Keratinocyte (primary cell): ENCODE measurements around the gene PCYOX1L. TPM values are rescaled to one million over a fixed set of nuclear protein-coding genes. Genes with fewer than 3 reads are reported as not detected.
A peak's percentile ranks its signal among the peaks of the same experiment; 100 is the strongest.

Source experiments
- DNase-seq: peaks from one replicate; pipeline ENCODE4 v3.0.0-alpha.2; 2011; ENCODE audit warnings: low read depth, missing footprints, low spot score
- FAIRE-seq: peaks from 2 replicates; lab custom pipeline; 2011; peaks lifted over from hg19 to GRCh38; lab: Jason Lieb, UNC
- H2AFZ ChIP-seq: 2 replicates; pipeline ENCODE4 v1.6.0; 2012; ENCODE audit warnings: low read length, control low read depth, inconsistent platforms; ENCODE audit not compliant: control insufficient read depth
- H3K27ac ChIP-seq: 2 replicates; pipeline ENCODE4 v1.5.1; 2011; ENCODE audit warnings: low read length; ENCODE audit not compliant: control insufficient read depth, insufficient read depth
- H3K27me3 ChIP-seq: 3 replicates; pipeline ENCODE4 v1.6.0; 2011; ENCODE audit warnings: low read length; ENCODE audit not compliant: control insufficient read depth, insufficient read depth; ENCODE audit errors: extremely low read depth
- H3K36me3 ChIP-seq, 2 experiments: 2 replicates in 1 of 2; 3 replicates in 1 of 2; pipeline ENCODE4 v1.5.1; 2011; ENCODE audit warnings: low read length in 2 of 2, mild to moderate bottlenecking in 1 of 2; ENCODE audit not compliant: control insufficient read depth in 2 of 2, insufficient read depth in 2 of 2; ENCODE audit errors: extremely low read depth in 1 of 2
- H3K4me1 ChIP-seq: 3 replicates; pipeline ENCODE4 v1.5.1; 2011; ENCODE audit warnings: low read length; ENCODE audit not compliant: control insufficient read depth, insufficient read depth; ENCODE audit errors: extremely low read depth
- H3K4me2 ChIP-seq: 3 replicates; pipeline ENCODE4 v1.6.0; 2011; ENCODE audit warnings: low read depth, low read length; ENCODE audit not compliant: control insufficient read depth, insufficient read depth; ENCODE audit errors: extremely low read depth
- H3K4me3 ChIP-seq, 3 experiments: fragments of 200-600 bp in 1 of 3; sonication (generic) in 1 of 3; 2 replicates in 2 of 3; 3 replicates in 1 of 3; pipeline ENCODE4 v1.5.1; 2011 to 2016; ENCODE audit warnings: low read length in 3 of 3, mild to moderate bottlenecking in 3 of 3, control low read depth in 2 of 3, inconsistent platforms in 1 of 3, low read depth in 1 of 3, mixed read lengths in 1 of 3, mixed run types in 1 of 3, moderate library complexity in 1 of 3; ENCODE audit not compliant: control insufficient read depth in 2 of 3, insufficient read depth in 2 of 3; ENCODE audit errors: extremely low read depth in 1 of 3
- H3K79me2 ChIP-seq: 2 replicates; pipeline ENCODE4 v1.6.0; 2012; ENCODE audit warnings: low read length; ENCODE audit not compliant: control insufficient read depth, insufficient read depth
- H3K9ac ChIP-seq: 3 replicates; pipeline ENCODE4 v1.6.0; 2011; ENCODE audit warnings: low read length; ENCODE audit not compliant: control insufficient read depth, insufficient read depth; ENCODE audit errors: extremely low read depth
- H3K9me1 ChIP-seq: 3 replicates; pipeline ENCODE4 v1.6.0; 2011; ENCODE audit warnings: low read length; ENCODE audit not compliant: control insufficient read depth, insufficient read depth; ENCODE audit errors: extremely low read depth
- H3K9me3 ChIP-seq: 2 replicates; pipeline ENCODE4 v1.5.1; 2012; ENCODE audit warnings: low read depth, low read length; ENCODE audit not compliant: control insufficient read depth
- H4K20me1 ChIP-seq: 3 replicates; pipeline ENCODE4 v1.6.0; 2011; ENCODE audit warnings: low read length; ENCODE audit not compliant: control insufficient read depth, insufficient read depth; ENCODE audit errors: extremely low read depth
- CTCF ChIP-seq, 3 experiments: IDR thresholded peaks in 1 of 3; conservative IDR thresholded peaks in 1 of 3; optimal IDR thresholded peaks in 1 of 3; 2 replicates in 2 of 3; 3 replicates in 1 of 3; pipeline versions ENCODE3 to v1.5.1; 2011; ENCODE audit warnings: low read length in 3 of 3, mild to moderate bottlenecking in 3 of 3, moderate library complexity in 2 of 3, control low read depth in 1 of 3, inconsistent platforms in 1 of 3; ENCODE audit not compliant: insufficient read depth in 2 of 3; ENCODE audit errors: extremely low read depth in 1 of 3
- EZH2 ChIP-seq: IDR thresholded peaks from one replicate; pipeline ENCODE4 v1.6.1; 2012; ENCODE audit warnings: inconsistent platforms, mild to moderate bottlenecking, low read length, moderate library complexity
- dilution Hi-C: fragments of 300-500 bp; cut with MboI; formaldehyde crosslinking; loops from one replicate; pipeline ENCODE4 v1.7.0; 2020; ENCODE audit warnings: low sequenced_read_pairs; ENCODE audit not compliant: extremely low pct_ligation_motif_present
- polyA plus RNA-seq, 5 experiments: library from polyadenylated mRNA; depleted of rRNA in 3 of 5; stranded (reverse) in 3 of 5; stranded (forward) in 1 of 5; unstranded in 1 of 5; fragments of >200 nt; gene quantifications; 1 replicate in 1 of 5; 2 replicates in 3 of 5; 3 replicates in 1 of 5; pipeline versions ENCODE4 v1.2.1 to v1.2.3, GENCODE V29; 2011 to 2012; ENCODE audit warnings: missing spikeins in 2 of 5, low read depth in 1 of 5, low replicate concordance in 1 of 5

Gene PCYOX1L
- polyA plus RNA-seq, 1 donor (not counting 4 experiments of a cell fraction or from before 2014, with no cell fraction given) = 9.5 TPM

- TF ChIP-seq CTCF (optimal IDR thresholded peaks at IDR 0.05 in 1 of 3, IDR thresholded peaks at IDR 0.05 in 1 of 3, conservative IDR thresholded peaks at IDR 0.05 in 1 of 3; ENCODE audit: extremely low read depth in 1 of 3, insufficient read depth in 2 of 3, low read length in 3 of 3) (no peak), EZH2 (no peak)
- peaks cover 2% of the 10 kb centered on the region for H3K9me1 ChIP-seq
- H3K4me1 ChIP-seq = peaks cover 34% of the 10 kb centered on the region
- H4K20me1 ChIP-seq = no peaks in the 10 kb centered on the region
- peaks cover 0 to 4% of the 10 kb centered on the region in 2 experiments for H3K36me3 ChIP-seq
- no peak overlapping the region for H3K4me3 ChIP-seq
- H3K9me3 ChIP-seq = no peaks in the 10 kb centered on the region
- dilution Hi-C loops = no loop called here
- DNase-seq (no peak), FAIRE-seq (no peak)
- no peak overlapping the region for H2AFZ ChIP-seq
- no peak overlapping the region for H3K4me2 ChIP-seq
- H3K9ac ChIP-seq = no peak overlapping the region
- no peaks in the 10 kb centered on the region for H3K27me3 ChIP-seq
- H3K27ac ChIP-seq = no peak overlapping the region
- no peaks in the 10 kb centered on the region for H3K79me2 ChIP-seq
These were observed 35.3 kb upstream of the PCYOX1L start for GRCh38 chr5:149322518-149322917.

- TF ChIP-seq EZH2 = no peak
- TF ChIP-seq CTCF (optimal IDR thresholded peaks at IDR 0.05 in 1 of 3, IDR thresholded peaks at IDR 0.05 in 1 of 3, conservative IDR thresholded peaks at IDR 0.05 in 1 of 3; ENCODE audit: extremely low read depth in 1 of 3, insufficient read depth in 2 of 3, low read length in 3 of 3) = no peak
- Histone ChIP-seq H3K4me1 (peaks cover 34% of the 10 kb centered on the region), H4K20me1 (no peaks in the 10 kb centered on the region), H3K9me1 (peaks cover 2% of the 10 kb centered on the region), H3K9me3 (no peaks in the 10 kb centered on the region), H3K9ac (no peak overlapping the region), H2AFZ (no peak overlapping the region), H3K36me3 (peaks cover 0 to 4% of the 10 kb centered on the region in 2 experiments), H3K79me2 (no peaks in the 10 kb centered on the region), H3K27me3 (no peaks in the 10 kb centered on the region), H3K4me2 (no peak overlapping the region), H3K4me3 (no peak overlapping the region), H3K27ac (no peak overlapping the region)
- FAIRE-seq (peak; percentile 9), DNase-seq (no peak)
- dilution Hi-C loops = no loop called here
These were observed 34.6 kb upstream of the PCYOX1L start for GRCh38 chr5:149323210-149323609.
